Fibroblast of skin of back (primary cell): ENCODE measurements around the gene GIMAP2. TPM values are rescaled to one million over a fixed set of nuclear protein-coding genes. Genes with fewer than 3 reads are reported as not detected.
"Not testable (repeated sequence)": the region's sequence is repeated elsewhere in the genome, so short reads cannot be mapped to it uniquely, and the experiment has no call there.

Source experiments
- DNase-seq: peaks from one replicate; pipeline ENCODE4 v3.0.0-alpha.2; 2013
- polyA plus RNA-seq, 2 experiments: library from polyadenylated mRNA; unstranded; fragments of 120-200 nt; gene quantifications; one replicate each; pipeline ENCODE4 v1.2.1, GENCODE V29; 2013; ENCODE audit not compliant: insufficient read length in 2 of 2

GIMAP2 gene
- polyA plus RNA-seq (2013, experiment 1 of 2; ENCODE audit: insufficient read length), result 0.29 TPM
- polyA plus RNA-seq (2013, experiment 2 of 2; ENCODE audit: insufficient read length), result 0.20 TPM

- DNase-seq, result peak; percentile 25
Observed at GRCh38 chr7:150685219-150686029, at the start of gene GIMAP2. TSS of gene GIMAP2 (plus strand) at chr7:150685706. CDS start at chr7:150687060, 1,354 bp downstream.

- no peak for DNase-seq
Observed at GRCh38 chr7:150641854-150642253, 43.7 kb upstream of the GIMAP2 start.

GRCh38 chr7:150642926-150643325 is 42.6 kb upstream of the GIMAP2 start:
- no peak for DNase-seq

- DNase-seq, result no peak
Observed at GRCh38 chr7:150645259-150646020, 40.1 kb upstream of the GIMAP2 start.

GRCh38 chr7:150648353-150649079 is 37.0 kb upstream of the GIMAP2 start:
- no peak for DNase-seq

GRCh38 chr7:150649080-150649385 is 36.5 kb upstream of the GIMAP2 start:
- DNase-seq, result no peak

- DNase-seq, result no peak
Observed at GRCh38 chr7:150654692-150655091, 30.8 kb upstream of the GIMAP2 start.

GRCh38 chr7:150656047-150656446 is 29.5 kb upstream of the GIMAP2 start:
- no peak for DNase-seq

GRCh38 chr7:150657526-150657925 is 28.0 kb upstream of the GIMAP2 start:
- no peak for DNase-seq

GRCh38 chr7:150660939-150661613 is 24.4 kb upstream of the GIMAP2 start:
- no peak for DNase-seq

- not testable (repeated sequence) for DNase-seq
Observed at GRCh38 chr7:150662821-150663220, 22.7 kb upstream of the GIMAP2 start.

- DNase-seq, result no peak
Observed at GRCh38 chr7:150663802-150664494, 21.6 kb upstream of the GIMAP2 start.

- DNase-seq, result no peak
Observed at GRCh38 chr7:150665089-150665748, 20.3 kb upstream of the GIMAP2 start.

GRCh38 chr7:150665896-150666295 is 19.6 kb upstream of the GIMAP2 start:
- DNase-seq, result no peak

- DNase-seq, result no peak
Observed at GRCh38 chr7:150666412-150666811, 19.1 kb upstream of the GIMAP2 start.

GRCh38 chr7:150668472-150668911 is 17.0 kb upstream of the GIMAP2 start:
- no peak for DNase-seq

- no peak for DNase-seq
Observed at GRCh38 chr7:150668977-150669376, 16.5 kb upstream of the GIMAP2 start.

GRCh38 chr7:150671798-150672585 is 13.5 kb upstream of the GIMAP2 start:
- DNase-seq, result not testable (repeated sequence)

- DNase-seq, result no peak
Observed at GRCh38 chr7:150675714-150676113, 9.8 kb upstream of the GIMAP2 start.

- not testable (repeated sequence) for DNase-seq
Observed at GRCh38 chr7:150676276-150676675, 9.2 kb upstream of the GIMAP2 start.
